CD1c-positive myeloid dendritic cell (primary cell): ENCODE results near the gene PHB1.
A peak's percentile ranks its signal among the peaks of the same experiment; 100 is the strongest.
"Not testable (repeated sequence)": the region's sequence is repeated elsewhere in the genome, so short reads cannot be mapped to it uniquely, and the experiment has no call there.

Experiments used
- DNase-seq: peaks from one replicate; pipeline ENCODE4 v3.0.0-alpha.2; 2016; ENCODE audit errors: extremely low spot score

Gene PHB1

GRCh38 chr17:49439673-49440571, 25.2 kb upstream of the PHB1 start:
- no peak for DNase-seq

- DNase-seq, result no peak
These were observed 24.6 kb upstream of the PHB1 start for GRCh38 chr17:49439305-49439672.

- DNase-seq, result peak; percentile 51
These were observed 24.0 kb upstream of the PHB1 start for GRCh38 chr17:49438436-49439278.

- DNase-seq, result no peak
These were observed 23.2 kb upstream of the PHB1 start for GRCh38 chr17:49437696-49438435.

GRCh38 chr17:49436174-49436573, 21.5 kb upstream of the PHB1 start:
- no peak for DNase-seq

GRCh38 chr17:49435671-49436029, 21.0 kb upstream of the PHB1 start:
- DNase-seq, result no peak

GRCh38 chr17:49434821-49435670, 20.4 kb upstream of the PHB1 start:
- DNase-seq, result peak; percentile 75

DNA sequence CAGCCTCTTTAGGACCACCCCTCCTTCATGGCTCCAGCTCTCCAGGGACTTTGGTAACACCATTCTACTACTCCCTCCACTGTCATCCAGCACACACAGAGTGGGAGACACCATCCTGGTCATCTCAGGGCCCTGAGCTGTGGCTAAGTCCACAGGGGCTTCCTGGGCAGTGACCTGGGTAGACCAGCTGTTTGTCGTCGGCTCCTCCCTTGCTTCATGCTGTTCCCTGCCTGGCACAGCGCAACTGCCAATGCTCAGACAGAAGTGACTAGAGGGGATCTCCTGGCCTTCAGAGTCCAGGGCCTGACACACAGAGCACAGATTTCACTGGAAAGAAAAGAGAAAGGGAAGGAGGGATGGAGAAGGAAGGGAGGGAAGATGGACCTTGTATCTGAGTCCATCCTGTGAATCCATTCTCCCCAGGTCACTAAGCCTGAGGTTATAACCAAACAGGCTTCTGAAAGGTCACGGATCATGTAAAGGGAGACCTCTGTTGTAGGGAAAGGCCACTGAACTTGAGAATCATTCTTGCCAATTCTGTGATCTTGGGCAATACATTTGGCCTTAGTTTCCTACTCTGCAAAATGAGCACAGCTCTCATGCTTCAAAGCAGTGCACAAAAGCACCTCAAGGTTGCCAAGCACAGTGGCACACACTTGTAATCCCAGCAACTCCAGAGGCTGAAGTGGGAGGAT, 18.5 kb upstream of the PHB1 start:
- DNase-seq, result no peak

GRCh38 chr17:49431743-49432142, 17.1 kb upstream of the PHB1 start:
- DNase-seq, result no peak

DNA sequence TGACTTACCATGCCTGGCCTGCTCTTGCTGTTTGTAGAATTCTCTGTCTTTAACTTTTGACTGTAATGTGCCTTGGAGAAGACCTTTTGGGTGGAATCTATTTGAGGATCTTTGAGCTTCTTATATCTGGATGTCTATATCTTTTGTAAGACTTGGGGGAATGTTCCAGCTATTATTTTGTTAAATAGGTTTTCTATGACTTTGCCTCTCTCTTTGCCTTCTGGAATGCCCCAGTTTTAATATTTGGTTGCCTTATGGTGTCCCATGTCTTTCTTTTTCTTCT, 10.3 kb upstream of the PHB1 start:
- no peak for DNase-seq

- not testable (repeated sequence) for DNase-seq
These were observed 9.8 kb upstream of the PHB1 start for GRCh38 chr17:49424276-49425003.

DNA sequence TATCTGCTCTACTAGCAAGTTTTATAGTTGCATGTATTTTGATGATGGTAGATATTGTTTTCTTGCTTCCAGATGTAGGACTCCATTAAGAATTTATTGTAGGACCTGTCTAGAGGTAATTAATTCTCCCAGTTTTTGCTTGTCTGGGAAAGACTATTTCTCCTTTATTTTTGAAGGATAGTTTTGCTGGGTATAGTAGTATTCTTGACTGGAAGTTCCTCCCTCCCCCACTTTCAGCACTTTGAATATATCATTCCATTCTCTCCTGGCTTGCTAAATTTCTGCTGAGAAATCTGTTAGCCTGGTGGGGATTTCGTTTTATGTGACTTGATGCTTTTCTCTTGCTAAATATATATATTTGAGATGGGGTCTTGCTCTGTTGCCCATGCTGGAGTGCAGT, 8.0 kb upstream of the PHB1 start:
- no peak for DNase-seq

- not testable (repeated sequence) for DNase-seq
These were observed 5.1 kb upstream of the PHB1 start for GRCh38 chr17:49419761-49420160.

- not testable (repeated sequence) for DNase-seq
These were observed 4.4 kb upstream of the PHB1 start for GRCh38 chr17:49418754-49419740.

GRCh38 chr17:49414271-49414621, 436 bp downstream of the PHB1 start:
- DNase-seq, result no peak

- DNase-seq, result no peak
These were observed 5.6 kb downstream of the PHB1 start for GRCh38 chr17:49409066-49409465.

- peak; percentile 78 for DNase-seq
These were observed 6.6 kb downstream of the PHB1 start for GRCh38 chr17:49407981-49408501.

DNA sequence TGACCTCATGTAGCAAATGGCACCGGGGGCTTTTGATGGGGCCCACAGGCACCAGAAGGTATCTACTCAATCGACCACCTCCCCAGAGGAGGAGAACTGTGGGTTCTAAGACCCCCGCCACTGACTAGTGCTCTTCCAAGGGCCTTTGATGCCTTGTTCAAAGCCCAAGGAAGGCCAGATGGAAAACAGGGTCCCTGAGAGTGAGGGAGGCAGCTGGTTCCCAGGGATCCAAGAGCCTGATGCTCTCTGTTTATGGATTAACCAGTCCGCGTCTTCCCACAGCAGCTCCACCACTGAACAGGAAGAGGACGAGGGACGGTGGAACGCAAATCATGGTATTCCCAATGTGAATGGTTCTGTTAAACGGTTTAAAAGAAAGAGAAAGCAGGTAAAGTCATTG, 7.6 kb downstream of the PHB1 start:
- DNase-seq, result no peak
